ENCODE measurements around the gene E2F2. TPM values are rescaled to one million over a fixed set of nuclear protein-coding genes. Genes with fewer than 3 reads are reported as not detected.

Gene E2F2
- total and polyA plus RNA-seq, 2 experiments from 2014 or later = 0.78 to 3.4 TPM

GRCh38 chr1:23484253-23485001 lies 46.6 kb downstream of the E2F2 start:
- peak overlapping the region; percentile 92 for H3K4me2 ChIP-seq
- H3K27ac Mint-ChIP-seq = peak overlapping the region; percentile 29; the same call in 1 of the 2 replicates
- H3K9me3 Mint-ChIP-seq = no peaks in the 10 kb centered on the region

DNA sequence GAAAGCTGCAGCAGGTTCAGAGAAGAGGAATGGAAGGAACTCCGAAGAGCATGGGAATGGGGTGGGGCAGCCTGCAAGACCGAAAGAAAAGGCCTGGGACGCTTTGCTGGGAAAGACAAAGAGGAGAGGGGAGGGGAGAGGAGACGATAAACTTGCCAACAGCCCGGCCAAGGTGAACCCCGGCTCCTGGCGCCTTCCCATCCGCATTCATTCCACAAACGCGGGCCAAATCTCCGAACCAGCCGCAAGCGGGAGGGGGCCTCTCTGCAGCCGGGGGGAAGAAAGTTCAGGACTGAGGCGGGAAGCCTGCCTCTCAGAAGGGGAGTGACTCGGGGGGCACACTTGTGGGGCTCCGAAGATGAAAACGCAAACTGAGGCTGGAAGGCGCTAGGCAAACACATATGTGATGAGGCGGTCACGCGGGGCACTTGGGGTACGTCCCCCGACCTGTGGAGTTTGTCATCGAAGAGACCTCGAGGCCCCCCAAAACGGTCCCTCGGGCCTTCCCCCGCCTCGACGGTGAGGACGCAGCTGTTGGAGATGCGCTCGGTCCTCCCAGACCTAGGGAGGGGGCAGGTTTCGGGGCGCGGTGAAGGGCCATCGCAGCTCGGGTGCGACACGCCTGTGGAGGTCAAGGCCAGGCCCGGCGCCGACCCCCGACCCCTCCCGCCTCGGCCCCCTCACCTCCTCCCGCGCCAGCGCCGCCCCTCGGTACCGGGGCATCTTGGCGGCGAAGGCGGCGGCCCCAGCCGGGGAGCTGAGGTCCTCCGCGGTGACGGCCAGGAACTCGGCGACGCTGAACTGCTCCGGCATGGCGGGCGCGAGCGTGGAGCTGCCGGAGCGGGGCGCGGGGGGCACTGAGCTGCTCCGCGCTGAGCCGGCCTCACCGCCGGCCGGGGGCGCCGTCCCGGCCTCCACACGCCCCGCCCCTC lies 47.4 kb downstream of the E2F2 start, which contains the start of gene ASAP3:
ASAP3 (minus strand) TSS at position 859 of the 932 bp plus-strand sequence; CDS start at position 813, 46 bp downstream.
- no peaks in the 10 kb centered on the region for H3K36me3 Mint-ChIP-seq (ENCODE audit: low read depth)
- Histone ChIP-seq H3K4me2 (peak within 1 kb of the TSS; percentile 92), H3F3A (replicated peaks; ENCODE audit: low read depth) (peaks cover 8% of the 10 kb centered on the region; the same call in 1 of the 2 replicates), H3K79me2 (replicated peaks; ENCODE audit: insufficient read depth) (peaks cover 49% of the 10 kb centered on the region), H3K4me3 (peak within 1 kb of the TSS; percentile 83), H3K27ac (ENCODE audit: low read depth) (peak within 1 kb of the TSS; percentile 89), H4K20me1 (replicated peaks; ENCODE audit: insufficient read depth) (peaks cover 39% of the 10 kb centered on the region), H3K27me3 (ENCODE audit: insufficient read depth) (peaks cover 14% of the 10 kb centered on the region; the same call in 1 of the 2 replicates), H3K36me3 (ENCODE audit: insufficient read depth) (no peaks in the 10 kb centered on the region; the same call in 1 of the 2 replicates), H3K4me1 (ENCODE audit: insufficient read depth) (peaks cover 43% of the 10 kb centered on the region), H3K9me2 (ENCODE audit: insufficient read depth) (no peaks in the 10 kb centered on the region), H2AFZ (peak within 1 kb of the TSS; percentile 95)
- no peaks in the 10 kb centered on the region for H3K9me3 Mint-ChIP-seq
- peaks cover 11% of the 10 kb centered on the region for H3K27me3 Mint-ChIP-seq (ENCODE audit: insufficient read depth, low read depth, poor library complexity)
- H3K27ac Mint-ChIP-seq = peak within 1 kb of the TSS; percentile 35; the same call in 1 of the 2 replicates
- ATAC-seq (peak; percentile 44), DNase-seq (ENCODE audit: low spot score) (peak; percentile 87)
- H3K4me1 Mint-ChIP-seq = peaks cover 41% of the 10 kb centered on the region
- peak within 1 kb of the TSS; percentile 94 for H3K4me3 Mint-ChIP-seq
- TF ChIP-seq, protein P1, sequence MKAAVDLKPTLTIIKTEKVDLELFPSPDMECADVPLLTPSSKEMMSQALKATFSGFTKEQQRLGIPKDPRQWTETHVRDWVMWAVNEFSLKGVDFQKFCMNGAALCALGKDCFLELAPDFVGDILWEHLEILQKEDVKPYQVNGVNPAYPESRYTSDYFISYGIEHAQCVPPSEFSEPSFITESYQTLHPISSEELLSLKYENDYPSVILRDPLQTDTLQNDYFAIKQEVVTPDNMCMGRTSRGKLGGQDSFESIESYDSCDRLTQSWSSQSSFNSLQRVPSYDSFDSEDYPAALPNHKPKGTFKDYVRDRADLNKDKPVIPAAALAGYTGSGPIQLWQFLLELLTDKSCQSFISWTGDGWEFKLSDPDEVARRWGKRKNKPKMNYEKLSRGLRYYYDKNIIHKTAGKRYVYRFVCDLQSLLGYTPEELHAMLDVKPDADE (IDR thresholded peaks at IDR 0.05) = no peak
- TF ChIP-seq ZNF462 (CRISPR knock-in tag; IDR thresholded peaks at IDR 0.05) (no peak), JUNB (IDR thresholded peaks at IDR 0.05; ENCODE audit: unreplicated experiment) (no peak)

More at GRCh38 chr1:23484253-23485001, 46.6 kb downstream of the E2F2 start:
- Mint-ChIP-seq H3K36me3 (ENCODE audit: low read depth) (no peaks in the 10 kb centered on the region), H3K27me3 (ENCODE audit: insufficient read depth, low read depth, poor library complexity) (peaks cover 11% of the 10 kb centered on the region), H3K4me3 (peak overlapping the region; percentile 76), H3K4me1 (peaks cover 36% of the 10 kb centered on the region)
- H3K27ac ChIP-seq (ENCODE audit: low read depth) = peak overlapping the region; percentile 80
- TF ChIP-seq EZH2 (IDR thresholded peaks at IDR 0.05; ENCODE audit: low read depth, unreplicated experiment) = no peak
- TF ChIP-seq, protein P2, sequence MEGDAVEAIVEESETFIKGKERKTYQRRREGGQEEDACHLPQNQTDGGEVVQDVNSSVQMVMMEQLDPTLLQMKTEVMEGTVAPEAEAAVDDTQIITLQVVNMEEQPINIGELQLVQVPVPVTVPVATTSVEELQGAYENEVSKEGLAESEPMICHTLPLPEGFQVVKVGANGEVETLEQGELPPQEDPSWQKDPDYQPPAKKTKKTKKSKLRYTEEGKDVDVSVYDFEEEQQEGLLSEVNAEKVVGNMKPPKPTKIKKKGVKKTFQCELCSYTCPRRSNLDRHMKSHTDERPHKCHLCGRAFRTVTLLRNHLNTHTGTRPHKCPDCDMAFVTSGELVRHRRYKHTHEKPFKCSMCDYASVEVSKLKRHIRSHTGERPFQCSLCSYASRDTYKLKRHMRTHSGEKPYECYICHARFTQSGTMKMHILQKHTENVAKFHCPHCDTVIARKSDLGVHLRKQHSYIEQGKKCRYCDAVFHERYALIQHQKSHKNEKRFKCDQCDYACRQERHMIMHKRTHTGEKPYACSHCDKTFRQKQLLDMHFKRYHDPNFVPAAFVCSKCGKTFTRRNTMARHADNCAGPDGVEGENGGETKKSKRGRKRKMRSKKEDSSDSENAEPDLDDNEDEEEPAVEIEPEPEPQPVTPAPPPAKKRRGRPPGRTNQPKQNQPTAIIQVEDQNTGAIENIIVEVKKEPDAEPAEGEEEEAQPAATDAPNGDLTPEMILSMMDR (conservative IDR thresholded peaks at IDR 0.05; ENCODE audit: low read depth in 2 of 2) = no peak
- TF ChIP-seq POLR2AphosphoS5 (IDR thresholded peaks at IDR 0.05; ENCODE audit: low read depth) = peak; percentile 73
- H3K4me3 ChIP-seq = peak overlapping the region; percentile 83
- H4K20me1 ChIP-seq (replicated peaks; ENCODE audit: insufficient read depth) = peaks cover 31% of the 10 kb centered on the region
- DNase-seq (ENCODE audit: low spot score) = peak; percentile 96
- H3K36me3 ChIP-seq (ENCODE audit: insufficient read depth) = no peaks in the 10 kb centered on the region; the same call in 1 of the 2 replicates
- peaks cover 39% of the 10 kb centered on the region for H3K4me1 ChIP-seq (ENCODE audit: insufficient read depth)
- H3K27me3 ChIP-seq (ENCODE audit: insufficient read depth) = peaks cover 14% of the 10 kb centered on the region; the same call in 1 of the 2 replicates
- H2AFZ ChIP-seq = peak overlapping the region; percentile 95
- H3F3A ChIP-seq (replicated peaks; ENCODE audit: low read depth) = peaks cover 8% of the 10 kb centered on the region; the same call in 1 of the 2 replicates
- ATAC-seq = peak; percentile 84
- H3K79me2 ChIP-seq (replicated peaks; ENCODE audit: insufficient read depth) = peaks cover 40% of the 10 kb centered on the region
- no peaks in the 10 kb centered on the region for H3K9me2 ChIP-seq (ENCODE audit: insufficient read depth)

All from GM23338 (cell line).